ENCODE measurements around the gene KCTD8. TPM values are rescaled to one million over a fixed set of nuclear protein-coding genes. Genes with fewer than 3 reads are reported as not detected.

The KCTD8 gene
- total RNA-seq, 1 donor from 2014 or later: 0.19 TPM

Other genes starting within 250 kb of the KCTD8 start
- 1.4 TPM for gene YIPF7, start 202.8 kb upstream of the KCTD8 start, total RNA-seq
- 21.9 TPM for gene GUF1, start 229.6 kb upstream of the KCTD8 start, total RNA-seq